Osteocyte (in vitro differentiated cells): ENCODE data around the gene BSDC1. TPM values are rescaled to one million over a fixed set of nuclear protein-coding genes. Genes with fewer than 3 reads are reported as not detected.
A peak's percentile ranks its signal among the peaks of the same experiment; 100 is the strongest.
"Not testable (repeated sequence)": the region's sequence is repeated elsewhere in the genome, so short reads cannot be mapped to it uniquely, and the experiment has no call there.

ENCODE experiments used
- DNase-seq: peaks from one replicate; pipeline ENCODE4 v3.0.0; 2021; ENCODE audit warnings: mixed read lengths; ENCODE audit not compliant: unreplicated experiment; ENCODE audit errors: extremely low spot score
- H3K27ac Mint-ChIP-seq: one replicate; pipeline ENCODE4 v1.8.0; 2021; ENCODE audit warnings: mild to moderate bottlenecking, mixed read lengths; ENCODE audit not compliant: unreplicated experiment
- H3K27me3 Mint-ChIP-seq: one replicate; pipeline ENCODE4 v1.8.0; 2021; ENCODE audit warnings: mixed read lengths; ENCODE audit not compliant: unreplicated experiment
- H3K36me3 Mint-ChIP-seq: one replicate; pipeline ENCODE4 v1.8.0; 2021; ENCODE audit warnings: mixed read lengths; ENCODE audit not compliant: unreplicated experiment
- H3K4me1 Mint-ChIP-seq: one replicate; pipeline ENCODE4 v1.8.0; 2021; ENCODE audit warnings: mixed read lengths; ENCODE audit not compliant: unreplicated experiment
- H3K4me3 Mint-ChIP-seq: one replicate; pipeline ENCODE4 v1.8.0; 2021; ENCODE audit warnings: mild to moderate bottlenecking, moderate library complexity, mixed read lengths; ENCODE audit not compliant: unreplicated experiment
- H3K9me3 Mint-ChIP-seq: one replicate; pipeline ENCODE4 v1.8.0; 2021; ENCODE audit warnings: mixed read lengths; ENCODE audit not compliant: unreplicated experiment
- long read RNA-seq: library from polyadenylated mRNA; unstranded; transcript quantifications from one replicate; pipeline ENCODE4 v2.0.0, GENCODE V29; 2021
- total RNA-seq: library from RNA; stranded (reverse); gene quantifications from 2 replicates; pipeline ENCODE4 v1.2.1, GENCODE V29; 2021
- TF ChIP-seq, protein P1 (sequence below): fragments of 200-600 bp; sonication (generic); IDR thresholded peaks from 2 replicates; pipeline ENCODE4 v1.5.0; 2021; ENCODE audit warnings: antibody characterized with exemption, mild to moderate bottlenecking, moderate library complexity

BSDC1 gene, protein sequence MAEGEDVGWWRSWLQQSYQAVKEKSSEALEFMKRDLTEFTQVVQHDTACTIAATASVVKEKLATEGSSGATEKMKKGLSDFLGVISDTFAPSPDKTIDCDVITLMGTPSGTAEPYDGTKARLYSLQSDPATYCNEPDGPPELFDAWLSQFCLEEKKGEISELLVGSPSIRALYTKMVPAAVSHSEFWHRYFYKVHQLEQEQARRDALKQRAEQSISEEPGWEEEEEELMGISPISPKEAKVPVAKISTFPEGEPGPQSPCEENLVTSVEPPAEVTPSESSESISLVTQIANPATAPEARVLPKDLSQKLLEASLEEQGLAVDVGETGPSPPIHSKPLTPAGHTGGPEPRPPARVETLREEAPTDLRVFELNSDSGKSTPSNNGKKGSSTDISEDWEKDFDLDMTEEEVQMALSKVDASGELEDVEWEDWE
- 71.2 and 77.4 TPM in 2 replicates for total RNA-seq
- long read RNA-seq, full-length matches to known transcripts, result 138 of 216 reads
- long read RNA-seq, partial matches to known transcripts, result 46 of 216 reads
- long read RNA-seq, other reads (novel, unspliced or antisense), result 32 of 216 reads

DNA sequence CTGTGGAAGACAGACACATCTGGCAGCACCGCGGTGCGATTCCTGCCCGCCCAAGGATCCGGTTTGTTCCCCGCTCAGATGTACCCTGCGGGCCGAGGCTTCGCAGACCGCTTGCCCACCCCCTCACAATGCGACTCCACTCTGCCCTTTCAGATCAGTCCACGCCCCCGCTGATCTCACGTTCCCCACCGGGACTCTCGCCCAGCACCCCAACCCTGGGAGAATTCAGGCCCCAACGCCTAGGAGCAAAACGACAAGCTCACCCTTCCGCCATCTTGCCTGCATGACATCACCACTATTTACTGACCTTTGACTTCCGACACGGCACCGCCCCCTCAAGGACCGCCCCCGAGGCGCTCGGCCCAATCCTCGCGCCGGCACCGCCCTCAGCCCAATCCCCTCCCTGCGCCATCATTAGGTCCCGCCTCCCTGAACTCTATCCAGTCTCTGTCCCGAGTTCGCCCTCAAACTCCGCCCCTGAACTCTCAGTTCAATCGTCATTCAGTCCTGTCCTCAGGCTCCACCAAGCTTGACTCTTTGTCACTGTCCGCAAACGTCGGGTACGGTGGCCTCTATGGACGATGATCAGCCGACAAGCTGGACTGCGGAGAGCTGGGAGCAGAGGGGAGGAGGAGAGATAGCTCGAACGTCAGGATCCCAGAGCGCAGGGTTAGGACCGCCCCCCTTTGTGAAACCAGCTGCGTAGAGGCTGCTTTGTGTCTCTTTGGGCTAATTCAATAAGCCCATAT lies at the start of gene BSDC1:
Gene BSDC1 (minus strand): TSS at position 301 of the 749 bp plus-strand sequence. CDS start 27 bp downstream, at position 274.
- Mint-ChIP-seq H3K27ac (peak within 1 kb of the TSS; percentile 99), H3K9me3 (no peaks in the 10 kb centered on the region), H3K4me3 (peak within 1 kb of the TSS; percentile 100), H3K36me3 (no peaks in the 10 kb centered on the region), H3K27me3 (no peaks in the 10 kb centered on the region), H3K4me1 (peaks cover 25% of the 10 kb centered on the region)
- TF ChIP-seq, protein P1, sequence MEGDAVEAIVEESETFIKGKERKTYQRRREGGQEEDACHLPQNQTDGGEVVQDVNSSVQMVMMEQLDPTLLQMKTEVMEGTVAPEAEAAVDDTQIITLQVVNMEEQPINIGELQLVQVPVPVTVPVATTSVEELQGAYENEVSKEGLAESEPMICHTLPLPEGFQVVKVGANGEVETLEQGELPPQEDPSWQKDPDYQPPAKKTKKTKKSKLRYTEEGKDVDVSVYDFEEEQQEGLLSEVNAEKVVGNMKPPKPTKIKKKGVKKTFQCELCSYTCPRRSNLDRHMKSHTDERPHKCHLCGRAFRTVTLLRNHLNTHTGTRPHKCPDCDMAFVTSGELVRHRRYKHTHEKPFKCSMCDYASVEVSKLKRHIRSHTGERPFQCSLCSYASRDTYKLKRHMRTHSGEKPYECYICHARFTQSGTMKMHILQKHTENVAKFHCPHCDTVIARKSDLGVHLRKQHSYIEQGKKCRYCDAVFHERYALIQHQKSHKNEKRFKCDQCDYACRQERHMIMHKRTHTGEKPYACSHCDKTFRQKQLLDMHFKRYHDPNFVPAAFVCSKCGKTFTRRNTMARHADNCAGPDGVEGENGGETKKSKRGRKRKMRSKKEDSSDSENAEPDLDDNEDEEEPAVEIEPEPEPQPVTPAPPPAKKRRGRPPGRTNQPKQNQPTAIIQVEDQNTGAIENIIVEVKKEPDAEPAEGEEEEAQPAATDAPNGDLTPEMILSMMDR, result no peak
- DNase-seq, result peak; percentile 99

DNA sequence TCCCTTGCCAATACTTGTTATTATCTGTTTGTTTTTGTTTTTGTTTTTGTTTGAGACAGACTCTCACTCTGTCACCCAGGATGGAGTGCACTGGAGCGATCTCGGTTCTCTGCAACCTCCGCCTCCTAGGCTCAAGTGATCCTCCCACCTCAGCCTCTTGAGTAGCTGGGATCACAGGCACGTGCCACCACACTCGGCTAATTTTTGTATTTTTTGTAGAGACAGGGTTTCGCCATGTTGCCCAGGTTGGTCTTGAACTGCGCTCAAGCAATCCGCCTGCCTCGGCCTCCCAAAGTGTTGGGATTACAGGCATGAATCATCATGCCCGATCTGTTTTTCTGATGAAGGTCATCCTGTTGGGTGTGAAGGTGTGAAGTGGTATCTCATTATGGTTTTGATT lies 47.2 kb upstream of the BSDC1 start:
- peaks cover 43% of the 10 kb centered on the region for H3K27me3 Mint-ChIP-seq
- not testable (repeated sequence) for H3K36me3 Mint-ChIP-seq, H3K4me1 Mint-ChIP-seq, DNase-seq, H3K9me3 Mint-ChIP-seq, H3K4me3 Mint-ChIP-seq, H3K27ac Mint-ChIP-seq

DNA sequence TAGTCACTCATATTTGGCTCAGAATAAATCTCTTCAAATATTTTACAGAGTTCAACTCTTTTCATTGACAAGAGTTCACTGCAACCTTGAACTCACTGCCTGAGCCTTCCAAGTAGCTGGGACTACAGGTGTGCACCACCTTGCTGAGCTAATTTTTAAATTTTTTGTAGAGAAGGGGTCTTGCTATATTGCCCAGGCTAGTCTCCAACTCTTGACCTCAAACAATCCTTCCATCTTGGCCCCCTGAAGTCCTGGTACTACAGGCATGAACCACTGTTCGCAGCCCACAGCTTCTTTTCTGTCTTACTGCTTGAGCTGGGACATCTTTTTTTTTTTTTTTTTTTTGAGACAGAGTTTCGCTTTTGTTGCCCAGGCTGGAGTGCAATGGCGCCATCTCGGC lies 44.5 kb upstream of the BSDC1 start:
- not testable (repeated sequence) for H3K27ac Mint-ChIP-seq, H3K4me1 Mint-ChIP-seq

DNA sequence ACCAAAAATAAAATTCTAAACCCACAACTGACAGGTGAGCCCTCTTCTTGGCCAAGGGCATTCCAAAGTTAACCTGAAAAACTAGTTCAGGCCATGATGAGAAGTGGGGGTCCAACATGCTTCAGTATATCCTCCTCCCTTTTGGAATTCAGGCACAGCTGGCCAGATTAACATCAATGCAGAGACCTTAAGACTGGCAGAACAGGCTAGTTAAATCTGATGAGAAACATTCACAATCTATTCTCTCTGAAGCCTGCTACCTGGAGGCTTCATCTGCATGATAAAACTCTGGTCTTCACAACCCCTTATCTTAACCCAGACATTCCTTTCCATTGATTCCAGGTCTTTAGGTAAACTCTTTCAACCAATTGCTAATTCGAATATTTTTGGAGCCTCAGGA lies 43.9 kb upstream of the BSDC1 start:
- H3K36me3 Mint-ChIP-seq, result no peaks in the 10 kb centered on the region
- TF ChIP-seq, protein P1, result no peak
- peaks cover 34% of the 10 kb centered on the region for H3K27me3 Mint-ChIP-seq
- H3K9me3 Mint-ChIP-seq, result no peaks in the 10 kb centered on the region
- H3K4me1 Mint-ChIP-seq, result no peaks in the 10 kb centered on the region
- DNase-seq, result no peak
- no peak overlapping the region for H3K27ac Mint-ChIP-seq
- H3K4me3 Mint-ChIP-seq, result no peak overlapping the region

More for the DNA sequence above, 44.5 kb upstream of the BSDC1 start:
- H3K4me3 Mint-ChIP-seq, H3K36me3 Mint-ChIP-seq, H3K9me3 Mint-ChIP-seq, DNase-seq: not testable (repeated sequence)
- peaks cover 37% of the 10 kb centered on the region for H3K27me3 Mint-ChIP-seq

DNA sequence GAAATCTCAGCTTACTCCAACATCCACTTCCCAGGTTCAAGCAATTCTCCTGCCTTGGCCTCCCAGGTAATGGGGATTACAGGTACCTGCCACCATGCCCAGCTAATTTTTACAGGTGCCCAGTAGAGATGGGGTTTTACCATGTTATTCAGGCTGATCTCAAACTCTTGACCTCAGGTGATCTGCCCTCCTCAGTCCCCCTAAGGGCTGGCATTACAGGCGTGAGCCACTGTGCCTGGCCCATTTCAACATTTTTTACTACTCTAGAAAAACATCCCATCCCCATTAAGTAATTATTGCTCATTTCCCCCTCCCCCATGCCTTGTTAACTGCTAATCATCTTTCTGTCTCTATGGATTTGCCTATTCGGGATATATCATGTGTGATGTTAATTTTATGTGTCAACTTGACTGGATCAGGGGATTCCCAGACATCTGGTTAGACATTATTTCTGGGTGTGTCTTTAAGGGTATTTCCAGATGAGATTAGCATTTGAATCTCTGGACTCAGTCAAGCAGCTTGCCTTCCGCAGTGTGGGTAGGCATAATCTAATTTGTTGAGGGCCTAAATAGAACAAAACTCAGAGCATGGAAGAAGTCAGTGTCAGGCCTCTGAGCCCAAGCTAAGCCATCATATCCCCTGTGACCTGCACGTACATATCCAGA lies 37.6 kb upstream of the BSDC1 start:
- peaks cover 24% of the 10 kb centered on the region for H3K27me3 Mint-ChIP-seq

More for the DNA sequence above, 37.6 kb upstream of the BSDC1 start:
- Mint-ChIP-seq H3K36me3 (no peaks in the 10 kb centered on the region), H3K9me3 (no peaks in the 10 kb centered on the region), H3K4me3 (no peak overlapping the region), H3K27ac (no peak overlapping the region), H3K4me1 (no peaks in the 10 kb centered on the region)
- TF ChIP-seq, protein P1, result no peak
- DNase-seq, result no peak
